ENCODE data around the gene PTPRH. TPM values are rescaled to one million over a fixed set of nuclear protein-coding genes. Genes with fewer than 3 reads are reported as not detected.
A peak's percentile ranks its signal among the peaks of the same experiment; 100 is the strongest.

Gene PTPRH
- total and polyA plus RNA-seq, 9 of the 15 experiments (the other 6 are each of a cell fraction or from before 2014, with no cell fraction given) = 0.87 to 34.3 (median 22.7) TPM

- TF ChIP-seq, protein P1, sequence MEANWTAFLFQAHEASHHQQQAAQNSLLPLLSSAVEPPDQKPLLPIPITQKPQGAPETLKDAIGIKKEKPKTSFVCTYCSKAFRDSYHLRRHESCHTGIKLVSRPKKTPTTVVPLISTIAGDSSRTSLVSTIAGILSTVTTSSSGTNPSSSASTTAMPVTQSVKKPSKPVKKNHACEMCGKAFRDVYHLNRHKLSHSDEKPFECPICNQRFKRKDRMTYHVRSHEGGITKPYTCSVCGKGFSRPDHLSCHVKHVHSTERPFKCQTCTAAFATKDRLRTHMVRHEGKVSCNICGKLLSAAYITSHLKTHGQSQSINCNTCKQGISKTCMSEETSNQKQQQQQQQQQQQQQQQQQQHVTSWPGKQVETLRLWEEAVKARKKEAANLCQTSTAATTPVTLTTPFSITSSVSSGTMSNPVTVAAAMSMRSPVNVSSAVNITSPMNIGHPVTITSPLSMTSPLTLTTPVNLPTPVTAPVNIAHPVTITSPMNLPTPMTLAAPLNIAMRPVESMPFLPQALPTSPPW (CRISPR knock-in tag; IDR thresholded peaks at IDR 0.05) = peak; percentile 5; the same call in 1 of the 2 replicates
- TF ChIP-seq L3MBTL2 (IDR thresholded peaks at IDR 0.05) (0 out of 2 replicates have a peak, but pooled peaks have one; percentile 18), ZNF431 (CRISPR knock-in tag; IDR thresholded peaks at IDR 0.05) (no peak), ZNF282 (CRISPR knock-in tag; IDR thresholded peaks at IDR 0.05) (0 out of 2 replicates have a peak, but pooled peaks have one; percentile 33), YY1 (IDR thresholded peaks at IDR 0.05; ENCODE audit: borderline replicate concordance in 1 of 3, control insufficient read depth in 1 of 3, extremely low read depth in 1 of 3, insufficient read depth in 3 of 3, insufficient read length in 1 of 3, insufficient replicate concordance in 2 of 3, low read depth in 1 of 3, low read length in 2 of 3) (peak in 1 of 3 experiments; percentile 14), SMARCA4 (IDR thresholded peaks at IDR 0.05) (no peak), POLR2AphosphoS2 (IDR thresholded peaks at IDR 0.05; ENCODE audit: low read length) (no peak), RBM17 (IDR thresholded peaks at IDR 0.05; ENCODE audit: borderline replicate concordance, low read depth, low read length) (no peak), E2F6 (IDR thresholded peaks at IDR 0.05; ENCODE audit: borderline replicate concordance in 1 of 2, extremely low read depth in 1 of 2, insufficient read depth in 1 of 2, insufficient read length in 1 of 2, low read depth in 1 of 2, low read length in 1 of 2, poor library complexity in 1 of 2, severe bottlenecking in 1 of 2) (peak in 1 of 2 experiments; percentile 17), ZFX (CRISPR knock-in tag; IDR thresholded peaks at IDR 0.05) (peak; percentile 28; the same call in 1 of the 2 replicates), FOXJ3 (CRISPR knock-in tag; IDR thresholded peaks at IDR 0.05) (no peak), POU5F1 (IDR thresholded peaks at IDR 0.05; ENCODE audit: borderline replicate concordance, low read depth, low read length, partially characterized antibody) (no peak)
- TF ChIP-seq, protein P2, sequence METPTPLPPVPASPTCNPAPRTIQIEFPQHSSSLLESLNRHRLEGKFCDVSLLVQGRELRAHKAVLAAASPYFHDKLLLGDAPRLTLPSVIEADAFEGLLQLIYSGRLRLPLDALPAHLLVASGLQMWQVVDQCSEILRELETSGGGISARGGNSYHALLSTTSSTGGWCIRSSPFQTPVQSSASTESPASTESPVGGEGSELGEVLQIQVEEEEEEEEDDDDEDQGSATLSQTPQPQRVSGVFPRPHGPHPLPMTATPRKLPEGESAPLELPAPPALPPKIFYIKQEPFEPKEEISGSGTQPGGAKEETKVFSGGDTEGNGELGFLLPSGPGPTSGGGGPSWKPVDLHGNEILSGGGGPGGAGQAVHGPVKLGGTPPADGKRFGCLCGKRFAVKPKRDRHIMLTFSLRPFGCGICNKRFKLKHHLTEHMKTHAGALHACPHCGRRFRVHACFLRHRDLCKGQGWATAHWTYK (CRISPR knock-in tag; IDR thresholded peaks at IDR 0.05) = 0 out of 2 replicates have a peak, but pooled peaks have one; percentile 51
These were observed 36.1 kb downstream of the PTPRH start (continued) for GRCh38 chr19:55173186-55173713.

Data from K562 (cell line).